ENCODE data around the gene NOS1AP. TPM values are rescaled to one million over a fixed set of nuclear protein-coding genes. Genes with fewer than 3 reads are reported as not detected.

The NOS1AP gene
- total and polyA plus RNA-seq, 2 experiments from 2014 or later = 5.8 to 6.6 TPM

- H2AFZ ChIP-seq = no peak overlapping the region
- H3K36me3 Mint-ChIP-seq (ENCODE audit: low read depth) = no peaks in the 10 kb centered on the region
- H3K27ac ChIP-seq (ENCODE audit: low read depth) = no peak overlapping the region
- no peaks in the 10 kb centered on the region for H3K79me2 ChIP-seq (replicated peaks; ENCODE audit: insufficient read depth)
- H3F3A ChIP-seq (replicated peaks; ENCODE audit: low read depth) = no peaks in the 10 kb centered on the region
- peaks cover 6% of the 10 kb centered on the region; the same call in 1 of the 3 replicates for H3K4me1 Mint-ChIP-seq
- H3K27me3 Mint-ChIP-seq (ENCODE audit: insufficient read depth, low read depth, poor library complexity) = peaks cover 3% of the 10 kb centered on the region
- H3K27ac Mint-ChIP-seq = no peak overlapping the region
- H3K9me2 ChIP-seq (ENCODE audit: insufficient read depth) = no peaks in the 10 kb centered on the region
- H3K4me3 ChIP-seq = no peak overlapping the region
- no peaks in the 10 kb centered on the region for H3K27me3 ChIP-seq (ENCODE audit: insufficient read depth)
- H3K4me1 ChIP-seq (ENCODE audit: insufficient read depth) = no peaks in the 10 kb centered on the region
- no peak for ATAC-seq
- H3K4me3 Mint-ChIP-seq = no peak overlapping the region
- H3K9me3 Mint-ChIP-seq = no peaks in the 10 kb centered on the region
- H3K4me2 ChIP-seq = no peak overlapping the region
- H3K36me3 ChIP-seq (ENCODE audit: insufficient read depth) = no peaks in the 10 kb centered on the region
- TF ChIP-seq NANOG (IDR thresholded peaks at IDR 0.05; ENCODE audit: borderline replicate concordance) (no peak), STAT1 (IDR thresholded peaks at IDR 0.05; ENCODE audit: unreplicated experiment) (no peak), POLR2AphosphoS5 (IDR thresholded peaks at IDR 0.05; ENCODE audit: low read depth) (no peak), ETS1 (IDR thresholded peaks at IDR 0.05) (no peak), JUNB (IDR thresholded peaks at IDR 0.05; ENCODE audit: unreplicated experiment) (no peak), CTCF (conservative IDR thresholded peaks at IDR 0.05; ENCODE audit: low read depth in 2 of 2) (no peak), EZH2phosphoT487 (IDR thresholded peaks at IDR 0.05; ENCODE audit: unreplicated experiment) (no peak), ZNF462 (CRISPR knock-in tag; IDR thresholded peaks at IDR 0.05) (no peak), CREB1 (CRISPR knock-in tag; IDR thresholded peaks at IDR 0.05; ENCODE audit: low read depth) (no peak), ZNF114 (CRISPR knock-in tag; IDR thresholded peaks at IDR 0.05) (no peak), EZH2 (IDR thresholded peaks at IDR 0.05; ENCODE audit: low read depth, unreplicated experiment) (no peak)
- DNase-seq (ENCODE audit: low spot score) = no peak
- H4K20me1 ChIP-seq (replicated peaks; ENCODE audit: insufficient read depth) = no peaks in the 10 kb centered on the region; the same call in 1 of the 2 replicates
Observed at GRCh38 chr1:162327144-162327787, 257.8 kb downstream of the NOS1AP start.
